PC-9 (cell line): ENCODE results near the gene CDC42BPB. TPM values are rescaled to one million over a fixed set of nuclear protein-coding genes. Genes with fewer than 3 reads are reported as not detected.

Experiments used
- BruUV-seq: library from RNA; stranded (reverse); fragments of 400-500 nt; replicated peaks from 2 replicates; lab custom pipeline; 2021; lab: Mats Ljungman, UMichigan
- CTCF ChIA-PET: fragments of 300-600 bp; sonication (Branson Sonifier 250); formaldehyde crosslinking; loops from one replicate; lab custom pipeline; 2022; ENCODE audit warnings: antibody characterized with exemption; lab: Charles Lee
- POLR2A ChIA-PET: fragments of 300-600 bp; sonication (Branson Sonifier 250); formaldehyde crosslinking; loops from one replicate; lab custom pipeline; 2022; ENCODE audit warnings: antibody characterized with exemption; ENCODE audit not compliant: unreplicated experiment; lab: Charles Lee
- DNase-seq, 2 experiments: peaks; one replicate each; pipeline versions ENCODE4 v3.0.0 to v3.0.0-alpha.2; 2015 to 2022; ENCODE audit warnings: mixed read lengths in 1 of 2
- H2AFZ ChIP-seq: fragments of 200-600 bp; sonication (generic); 2 replicates; pipeline ENCODE4 v1.8.1; 2017; ENCODE audit warnings: antibody characterized with exemption
- H3F3A ChIP-seq: fragments of 200-600 bp; sonication (generic); 2 replicates; pipeline ENCODE4 v1.8.1; 2017; ENCODE audit warnings: antibody characterized with exemption, mild to moderate bottlenecking, low read depth; ENCODE audit not compliant: insufficient read depth
- H3K27ac ChIP-seq: fragments of 200-600 bp; sonication (generic); 2 replicates; pipeline ENCODE4 v1.6.1; 2016; ENCODE audit warnings: mixed run types
- H3K27me3 ChIP-seq: fragments of 200-600 bp; sonication (generic); 2 replicates; pipeline ENCODE4 v1.6.1; 2016; ENCODE audit warnings: low read depth, mixed run types; ENCODE audit not compliant: insufficient read depth
- H3K36me3 ChIP-seq: fragments of 200-600 bp; sonication (generic); 2 replicates; pipeline ENCODE4 v1.6.1; 2016; ENCODE audit warnings: low read depth, mixed run types
- H3K4me1 ChIP-seq: fragments of 200-600 bp; sonication (generic); replicated peaks from 2 replicates; pipeline ENCODE4 v1.6.1; 2016; ENCODE audit warnings: mixed run types; ENCODE audit not compliant: insufficient read depth
- H3K4me2 ChIP-seq: fragments of 200-600 bp; sonication (generic); 2 replicates; pipeline ENCODE4 v1.6.1; 2017; ENCODE audit warnings: mixed run types
- H3K4me3 ChIP-seq: fragments of 200-600 bp; sonication (generic); 2 replicates; pipeline ENCODE4 v1.6.1; 2016; ENCODE audit warnings: mixed run types
- H3K79me2 ChIP-seq: fragments of 200-600 bp; sonication (generic); 2 replicates; pipeline ENCODE4 v1.6.1; 2017; ENCODE audit warnings: low read depth, mixed run types
- H3K9me2 ChIP-seq: fragments of 200-600 bp; sonication (generic); 2 replicates; pipeline ENCODE4 v1.8.1; 2017; ENCODE audit warnings: mild to moderate bottlenecking; ENCODE audit not compliant: insufficient read depth
- H3K9me3 ChIP-seq: fragments of 200-600 bp; sonication (generic); 2 replicates; pipeline ENCODE4 v1.8.1; 2016; ENCODE audit warnings: low read depth; ENCODE audit not compliant: insufficient read depth
- H4K20me1 ChIP-seq: fragments of 200-600 bp; sonication (generic); 2 replicates; pipeline ENCODE4 v1.8.1; 2017; ENCODE audit not compliant: insufficient read depth
- CTCF ChIP-seq: fragments of 200-600 bp; sonication (generic); conservative IDR thresholded peaks from 2 replicates; pipeline ENCODE4 v1.6.1; 2017; ENCODE audit warnings: mixed run types, antibody characterized with exemption, mild to moderate bottlenecking, moderate library complexity
- EZH2 ChIP-seq: fragments of 200-600 bp; sonication (generic); IDR thresholded peaks from 2 replicates; pipeline ENCODE4 v1.8.0; 2017; ENCODE audit warnings: antibody characterized with exemption, low read depth
- intact Hi-C: fragments of 100-400 bp; cut with micrococcal nuclease; formaldehyde crosslinking; loops from one replicate; pipeline ENCODE4 v1.10.0; 2022; ENCODE audit not compliant: unreplicated experiment
- total RNA-seq: library from RNA; stranded (reverse); gene quantifications from 2 replicates; pipeline ENCODE4 v1.2.3, GENCODE V29; 2021

The CDC42BPB gene
- total RNA-seq, 1 experiment from 2014 or later, result 203 TPM

GRCh38 chr14:103021684-103022001, 35.7 kb downstream of the CDC42BPB start:
- no peak overlapping the region for H3K4me2 ChIP-seq
- no TSS peak for BruUV-seq
- H3K9me3 ChIP-seq, result no peaks in the 10 kb centered on the region
- POLR2A ChIA-PET, result no interaction called here
- H3K4me1 ChIP-seq, result peaks cover 45% of the 10 kb centered on the region
- H2AFZ ChIP-seq, result no peak overlapping the region
- no peak overlapping the region for H3K27ac ChIP-seq
- CTCF ChIA-PET, result no interaction called here
- H3K36me3 ChIP-seq, result no peaks in the 10 kb centered on the region
- H3F3A ChIP-seq, result peaks cover 37% of the 10 kb centered on the region
- no peaks in the 10 kb centered on the region; the same call in 1 of the 2 replicates for H4K20me1 ChIP-seq
- TF ChIP-seq CTCF (no peak), EZH2 (no peak)
- no peaks in the 10 kb centered on the region for H3K27me3 ChIP-seq
- H3K4me3 ChIP-seq, result no peak overlapping the region
- intact Hi-C loops, result no loop called here
- H3K9me2 ChIP-seq, result no peaks in the 10 kb centered on the region
- DNase-seq, result no peak
- H3K79me2 ChIP-seq, result peaks cover 93% of the 10 kb centered on the region

DNA sequence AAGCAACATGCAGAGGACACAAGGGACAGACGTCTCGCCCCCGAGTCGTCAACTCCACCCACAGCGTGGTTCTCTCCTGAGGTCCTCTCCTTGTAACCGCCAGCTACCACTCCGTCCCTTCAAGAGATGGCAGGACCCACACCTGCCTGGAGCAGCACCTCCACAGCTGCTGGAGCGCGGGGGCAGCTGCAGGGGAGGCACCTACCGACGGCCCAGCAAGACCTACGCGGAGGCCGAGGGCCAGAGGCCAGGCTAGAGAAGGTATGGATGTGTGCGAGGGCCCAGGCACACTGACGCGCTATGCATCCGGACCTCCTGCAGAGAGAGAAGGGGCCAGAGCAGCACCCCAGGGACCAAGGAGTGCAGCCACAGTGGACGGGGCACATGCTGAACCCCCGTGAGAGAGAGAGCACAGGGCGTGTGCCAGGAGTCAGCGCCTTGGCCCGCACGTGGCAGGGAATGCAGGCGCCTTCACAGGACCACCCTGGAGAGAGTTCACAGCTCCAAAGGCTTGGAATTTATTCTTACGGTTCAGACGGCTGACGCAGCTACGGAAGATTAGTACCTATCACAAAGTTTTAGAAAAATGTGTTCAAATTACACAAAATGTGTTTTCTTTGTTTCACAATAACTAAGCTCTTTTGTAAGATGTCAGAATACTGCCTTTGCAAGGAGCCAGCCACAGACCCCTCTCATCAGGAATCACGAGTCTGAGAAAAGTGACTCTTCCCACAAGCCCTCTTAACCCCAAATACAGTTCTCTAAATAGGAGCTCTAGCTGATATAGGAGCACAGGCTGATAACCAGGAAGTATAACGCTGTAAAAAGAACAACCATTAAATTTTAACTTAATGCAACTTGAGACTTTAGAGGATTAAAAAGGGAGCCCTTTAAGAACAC, 36.8 kb downstream of the CDC42BPB start:
- BruUV-seq, result no TSS peak
- no peaks in the 10 kb centered on the region; the same call in 1 of the 2 replicates for H4K20me1 ChIP-seq
- no peaks in the 10 kb centered on the region for H3K36me3 ChIP-seq
- H3K4me3 ChIP-seq, result no peak overlapping the region
- no peaks in the 10 kb centered on the region for H3K9me2 ChIP-seq
- no peak overlapping the region for H3K27ac ChIP-seq
- H3K9me3 ChIP-seq, result no peaks in the 10 kb centered on the region
- DNase-seq, result no peak
- ChIA-PET CTCF (no interaction called here), POLR2A (no interaction called here)
- no peaks in the 10 kb centered on the region for H3K27me3 ChIP-seq
- H3F3A ChIP-seq, result peaks cover 36% of the 10 kb centered on the region
- no peak overlapping the region for H2AFZ ChIP-seq
- TF ChIP-seq CTCF (no peak), EZH2 (no peak)
- no peak overlapping the region for H3K4me2 ChIP-seq
- intact Hi-C loops, result no loop called here
- H3K4me1 ChIP-seq, result peaks cover 45% of the 10 kb centered on the region
- peaks cover 99% of the 10 kb centered on the region for H3K79me2 ChIP-seq

DNA sequence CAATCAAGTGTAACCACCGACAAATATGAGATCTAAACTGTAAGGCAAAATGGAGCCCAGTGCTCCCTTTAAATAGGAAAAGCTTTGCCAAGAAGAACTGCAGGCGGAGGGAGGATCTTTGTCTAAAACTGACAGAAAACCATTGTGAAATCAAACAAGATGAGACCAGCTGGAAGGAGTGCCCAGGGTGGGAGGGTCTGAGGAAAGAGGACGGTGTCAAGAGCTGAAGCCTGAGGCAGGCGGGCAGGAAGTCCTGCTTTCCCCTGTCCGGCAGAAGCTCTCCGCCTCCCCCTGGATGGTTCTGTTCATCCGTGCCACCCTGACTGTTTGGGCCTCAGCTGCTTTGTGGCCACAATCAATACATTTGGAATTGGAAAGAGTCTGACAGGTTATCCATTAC, 37.5 kb downstream of the CDC42BPB start:
- H3F3A ChIP-seq, result peaks cover 37% of the 10 kb centered on the region
- peaks cover 99% of the 10 kb centered on the region for H3K79me2 ChIP-seq
- H3K9me3 ChIP-seq, result no peaks in the 10 kb centered on the region
- intact Hi-C loops, result loop anchor here (10.0 kb wide), 1 partner anchor 495 kb away; no protein-coding TSS in a partner anchor
- H4K20me1 ChIP-seq, result no peaks in the 10 kb centered on the region; the same call in 1 of the 2 replicates
- no peaks in the 10 kb centered on the region for H3K36me3 ChIP-seq
- peaks cover 45% of the 10 kb centered on the region for H3K4me1 ChIP-seq
- TF ChIP-seq CTCF (no peak), EZH2 (no peak)
- no peaks in the 10 kb centered on the region for H3K27me3 ChIP-seq
- CTCF ChIA-PET, result no interaction called here
- H3K4me2 ChIP-seq, result no peak overlapping the region
- POLR2A ChIA-PET, result no interaction called here
- no TSS peak for BruUV-seq
- no peaks in the 10 kb centered on the region for H3K9me2 ChIP-seq
- no peak overlapping the region for H2AFZ ChIP-seq
- H3K4me3 ChIP-seq, result no peak overlapping the region
- DNase-seq, result no peak
- H3K27ac ChIP-seq, result no peak overlapping the region
